Left lung (tissue), 10 donors: ENCODE data around the gene VSTM4. TPM values are rescaled to one million over a fixed set of nuclear protein-coding genes. Genes with fewer than 3 reads are reported as not detected.
A peak's percentile ranks its signal among the peaks of the same experiment; 100 is the strongest.

Experiments used
- ATAC-seq: fragments of 200-7000 bp; cut with Tn5 transposase; one replicate; pipeline ENCODE4 v1.9.1; 2020; ENCODE audit warnings: moderate library complexity
- DNase-seq, 4 donors: peaks; one replicate each; pipeline ENCODE4 v3.0.0-alpha.2; 2013 to 2020
- H3K27ac ChIP-seq, 2 donors: fragments of 200-600 bp; sonication (generic) in 1 of 2; one replicate each; pipeline versions ENCODE4 v1.5.0 to v1.8.0; 2020 to 2021
- H3K27me3 ChIP-seq, 2 donors: fragments of 200-600 bp; sonication (generic) in 1 of 2; one replicate each; pipeline versions ENCODE4 v1.5.0 to v1.8.0; 2020 to 2021
- H3K36me3 ChIP-seq, 2 donors: fragments of 200-600 bp; sonication (generic) in 1 of 2; one replicate each; pipeline versions ENCODE4 v1.5.0 to v1.8.0; 2020 to 2021
- H3K4me1 ChIP-seq, 2 donors: fragments of 200-600 bp; one replicate each; pipeline ENCODE4 v1.8.0; 2021
- H3K4me3 ChIP-seq, 2 donors: fragments of 200-600 bp; sonication (generic) in 1 of 2; one replicate each; pipeline versions ENCODE4 v1.5.0 to v1.8.0; 2020 to 2021; ENCODE audit warnings: mild to moderate bottlenecking in 1 of 2
- H3K9me3 ChIP-seq, 2 donors: fragments of 200-600 bp; sonication (generic) in 1 of 2; one replicate each; pipeline versions ENCODE4 v1.5.0 to v1.8.0; 2020 to 2021
- intact Hi-C, 2 donors: fragments of 100-400 bp; cut with DNase I; formaldehyde crosslinking; loops; one replicate each; pipeline versions ENCODE4 v1.11.2 to v1.14.2; 2022
- polyA plus RNA-seq, 6 donors: library from polyadenylated mRNA; unstranded; fragments of 120-200 nt; gene quantifications; one replicate each; pipeline ENCODE4 v1.2.1, GENCODE V29; 2013; ENCODE audit not compliant: insufficient read length in 6 of 6
- total RNA-seq, 2 donors: library from RNA; stranded (reverse); fragmentation: NEBNext Ultra II Directional; extraction: Animal tissue kit (Norgen Biotek cat#: 25700); gene quantifications; one replicate each; pipeline ENCODE4 v1.2.1, GENCODE V29; 2021
- TF ChIP-seq, protein P1 (sequence below), 2 donors: fragments of 200-600 bp; sonication (generic) in 1 of 2; IDR thresholded peaks; one replicate each; pipeline versions ENCODE4 v1.5.0 to v1.8.0; 2021; ENCODE audit warnings: antibody characterized with exemption in 2 of 2
- donor health status: DM: no; HTN: yes; CAD: no.
- donor health status: DM: no; HTN: no; CAD: no.

Gene VSTM4
- total and polyA plus RNA-seq, 8 donors = 11.0 to 36.9 (median 30.8) TPM

DNA sequence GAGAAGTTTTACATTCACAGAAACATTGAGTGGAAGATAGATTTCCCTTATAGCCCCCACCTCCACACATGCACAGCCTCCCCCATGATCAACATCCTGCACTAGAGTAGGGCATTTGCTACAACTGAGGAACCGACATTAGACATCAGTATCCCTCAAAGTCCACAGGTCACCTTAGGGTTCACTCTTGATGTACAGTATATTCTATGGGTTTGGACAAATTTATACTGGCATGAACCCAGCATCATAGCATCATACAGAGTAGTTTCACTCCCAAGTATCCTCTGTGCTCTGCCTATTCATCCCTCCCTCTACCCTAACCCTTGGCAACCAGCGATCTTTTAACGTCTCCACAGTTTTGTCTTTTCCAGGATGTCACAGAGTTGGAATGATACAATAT is 64.4 kb downstream of the VSTM4 start:
- Histone ChIP-seq H3K36me3 (no peaks in the 10 kb centered on the region), H3K9me3 (no peaks in the 10 kb centered on the region), H3K4me1 (no peaks in the 10 kb centered on the region), H3K27me3 (no peaks in the 10 kb centered on the region), H3K4me3 (no peak overlapping the region), H3K27ac (no peak overlapping the region)
- DNase-seq (peak in 1 of 4 donors; percentile 15), ATAC-seq (no peak)
- intact Hi-C loops = no loop called here
- TF ChIP-seq, protein P1, sequence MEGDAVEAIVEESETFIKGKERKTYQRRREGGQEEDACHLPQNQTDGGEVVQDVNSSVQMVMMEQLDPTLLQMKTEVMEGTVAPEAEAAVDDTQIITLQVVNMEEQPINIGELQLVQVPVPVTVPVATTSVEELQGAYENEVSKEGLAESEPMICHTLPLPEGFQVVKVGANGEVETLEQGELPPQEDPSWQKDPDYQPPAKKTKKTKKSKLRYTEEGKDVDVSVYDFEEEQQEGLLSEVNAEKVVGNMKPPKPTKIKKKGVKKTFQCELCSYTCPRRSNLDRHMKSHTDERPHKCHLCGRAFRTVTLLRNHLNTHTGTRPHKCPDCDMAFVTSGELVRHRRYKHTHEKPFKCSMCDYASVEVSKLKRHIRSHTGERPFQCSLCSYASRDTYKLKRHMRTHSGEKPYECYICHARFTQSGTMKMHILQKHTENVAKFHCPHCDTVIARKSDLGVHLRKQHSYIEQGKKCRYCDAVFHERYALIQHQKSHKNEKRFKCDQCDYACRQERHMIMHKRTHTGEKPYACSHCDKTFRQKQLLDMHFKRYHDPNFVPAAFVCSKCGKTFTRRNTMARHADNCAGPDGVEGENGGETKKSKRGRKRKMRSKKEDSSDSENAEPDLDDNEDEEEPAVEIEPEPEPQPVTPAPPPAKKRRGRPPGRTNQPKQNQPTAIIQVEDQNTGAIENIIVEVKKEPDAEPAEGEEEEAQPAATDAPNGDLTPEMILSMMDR (IDR thresholded peaks at IDR 0.05) = no peak

DNA sequence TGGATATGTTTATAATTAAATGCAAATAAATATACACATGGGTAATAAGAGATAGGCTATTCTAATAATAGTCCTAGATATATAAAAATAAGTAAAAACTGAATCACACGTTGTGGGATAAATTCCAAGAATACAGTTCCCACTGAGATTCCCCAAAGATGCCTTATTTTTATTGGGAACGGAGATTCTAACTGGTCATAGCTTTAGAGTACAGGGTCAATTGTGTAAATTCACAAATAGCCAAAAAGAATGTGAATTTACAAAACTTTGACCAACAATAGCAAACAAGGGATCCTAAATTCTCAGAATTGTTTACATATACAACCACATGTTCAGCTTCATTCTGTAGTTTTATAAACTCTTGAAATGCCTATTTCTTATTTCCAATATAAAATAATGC is 65.0 kb downstream of the VSTM4 start:
- ATAC-seq (no peak), DNase-seq (peak in 1 of 4 donors; percentile 7)
- TF ChIP-seq, protein P1 (IDR thresholded peaks at IDR 0.05) = no peak
- intact Hi-C loops = no loop called here
- no peaks in the 10 kb centered on the region for H3K4me1 ChIP-seq
- no peaks in the 10 kb centered on the region for H3K9me3 ChIP-seq
- H3K27me3 ChIP-seq = no peaks in the 10 kb centered on the region
- H3K4me3 ChIP-seq = no peak overlapping the region
- H3K36me3 ChIP-seq = no peaks in the 10 kb centered on the region
- H3K27ac ChIP-seq = no peak overlapping the region

- no peaks in the 10 kb centered on the region for H3K9me3 ChIP-seq
- no peaks in the 10 kb centered on the region for H3K4me1 ChIP-seq
- no peak for ATAC-seq
- TF ChIP-seq, protein P1 (IDR thresholded peaks at IDR 0.05) = no peak
- H3K36me3 ChIP-seq = no peaks in the 10 kb centered on the region
- no peak overlapping the region for H3K4me3 ChIP-seq
- no peaks in the 10 kb centered on the region for H3K27me3 ChIP-seq
- DNase-seq = peak in 2 of 4 donors; percentile 26 to 48
- intact Hi-C loops = no loop called here
- H3K27ac ChIP-seq = no peak overlapping the region
Measured at GRCh38 chr10:49049660-49050059, 65.7 kb downstream of the VSTM4 start.

GRCh38 chr10:49047128-49047639 is 68.1 kb downstream of the VSTM4 start:
- H3K36me3 ChIP-seq = no peaks in the 10 kb centered on the region
- no peak for DNase-seq
- no peaks in the 10 kb centered on the region for H3K27me3 ChIP-seq
- H3K4me1 ChIP-seq = no peaks in the 10 kb centered on the region
- no peak overlapping the region for H3K27ac ChIP-seq
- TF ChIP-seq, protein P1 (IDR thresholded peaks at IDR 0.05) = no peak
- H3K4me3 ChIP-seq = no peak overlapping the region
- intact Hi-C loops = no loop called here
- ATAC-seq = no peak
- H3K9me3 ChIP-seq = no peaks in the 10 kb centered on the region

DNA sequence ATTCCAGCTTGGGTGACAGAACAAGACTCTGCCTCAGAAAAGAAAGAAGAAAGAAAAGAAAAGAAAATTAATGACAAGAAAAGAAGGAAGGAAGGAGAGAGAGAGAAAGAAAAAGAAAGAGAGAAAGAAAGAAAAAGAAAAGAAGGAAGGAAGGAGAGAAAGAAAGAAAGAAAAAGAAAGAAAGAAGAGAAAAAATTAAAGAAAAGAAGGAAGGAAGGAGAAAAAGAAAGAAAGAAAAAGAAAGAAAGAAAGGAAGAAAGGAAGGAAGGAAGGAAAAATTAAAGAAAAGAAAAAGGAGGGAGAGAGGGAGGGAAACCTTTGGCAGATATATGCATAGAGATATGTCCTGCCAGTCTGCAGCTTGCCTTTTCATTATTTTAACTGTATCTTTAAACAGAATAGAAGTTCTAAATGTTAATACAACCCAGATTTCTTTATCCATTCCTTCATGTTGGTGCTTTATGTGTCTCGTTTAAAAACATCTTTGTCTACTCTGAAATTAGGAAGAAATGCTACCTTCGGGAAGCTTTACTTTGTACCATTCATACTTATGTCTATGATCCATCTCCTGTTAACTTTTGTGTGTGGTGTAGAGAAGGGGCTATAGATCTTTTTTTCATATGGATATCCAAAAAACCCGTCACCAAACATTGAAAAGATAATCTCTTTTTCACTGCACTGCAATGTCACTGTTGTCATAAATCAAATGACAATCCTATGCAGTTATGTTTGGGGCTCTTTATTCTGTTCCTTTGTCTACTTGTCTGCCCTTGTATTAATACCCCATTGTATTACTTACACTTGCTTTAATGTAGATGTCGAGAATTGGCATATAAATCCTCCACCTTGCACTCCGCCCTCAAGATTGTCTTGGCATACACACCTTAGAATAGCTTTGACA is 70.8 kb downstream of the VSTM4 start:
- H3K36me3 ChIP-seq = no peaks in the 10 kb centered on the region
- H3K9me3 ChIP-seq = no peaks in the 10 kb centered on the region
- H3K27ac ChIP-seq = no peak overlapping the region
- no peaks in the 10 kb centered on the region for H3K27me3 ChIP-seq
- H3K4me3 ChIP-seq = no peak overlapping the region
- no peaks in the 10 kb centered on the region for H3K4me1 ChIP-seq
- TF ChIP-seq, protein P1 (IDR thresholded peaks at IDR 0.05) = no peak
- ATAC-seq = no peak
- intact Hi-C loops = no loop called here
- no peak for DNase-seq
